H54 (cell line): ENCODE data around the gene PROSER3.
A peak's percentile ranks its signal among the peaks of the same experiment; 100 is the strongest.
"Not testable (repeated sequence)": the region's sequence is repeated elsewhere in the genome, so short reads cannot be mapped to it uniquely, and the experiment has no call there.

Experiments used
- DNase-seq: peaks from one replicate; pipeline ENCODE4 v3.0.0; 2011; ENCODE audit warnings: low spot score, mixed read lengths; ENCODE audit not compliant: insufficient read length
- FAIRE-seq: peaks from 3 replicates; lab custom pipeline; 2011; peaks lifted over from hg19 to GRCh38; lab: Jason Lieb, UNC
- POLR2A ChIP-seq: IDR thresholded peaks from 2 replicates; pipeline ENCODE4 v1.6.1; 2011; ENCODE audit warnings: low read depth, mild to moderate bottlenecking, low read length

PROSER3 gene

DNA sequence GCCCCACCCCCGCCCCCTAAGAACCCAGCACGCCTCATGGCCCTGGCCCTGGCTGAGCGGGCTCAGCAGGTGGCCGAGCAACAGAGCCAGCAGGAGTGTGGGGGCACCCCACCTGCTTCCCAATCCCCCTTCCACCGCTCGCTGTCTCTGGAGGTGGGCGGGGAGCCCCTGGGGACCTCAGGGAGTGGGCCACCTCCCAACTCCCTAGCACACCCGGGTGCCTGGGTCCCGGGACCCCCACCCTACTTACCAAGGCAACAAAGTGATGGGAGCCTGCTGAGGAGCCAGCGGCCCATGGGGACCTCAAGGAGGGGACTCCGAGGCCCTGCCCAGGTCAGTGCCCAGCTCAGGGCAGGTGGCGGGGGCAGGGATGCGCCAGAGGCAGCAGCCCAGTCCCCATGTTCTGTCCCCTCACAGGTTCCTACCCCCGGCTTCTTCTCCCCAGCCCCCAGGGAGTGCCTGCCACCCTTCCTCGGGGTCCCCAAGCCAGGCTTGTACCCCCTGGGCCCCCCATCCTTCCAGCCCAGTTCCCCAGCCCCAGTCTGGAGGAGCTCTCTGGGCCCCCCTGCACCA is 29.3 kb downstream of the PROSER3 start:
- TF ChIP-seq POLR2A, result no peak
- FAIRE-seq, result no peak
- DNase-seq, result no peak

DNA sequence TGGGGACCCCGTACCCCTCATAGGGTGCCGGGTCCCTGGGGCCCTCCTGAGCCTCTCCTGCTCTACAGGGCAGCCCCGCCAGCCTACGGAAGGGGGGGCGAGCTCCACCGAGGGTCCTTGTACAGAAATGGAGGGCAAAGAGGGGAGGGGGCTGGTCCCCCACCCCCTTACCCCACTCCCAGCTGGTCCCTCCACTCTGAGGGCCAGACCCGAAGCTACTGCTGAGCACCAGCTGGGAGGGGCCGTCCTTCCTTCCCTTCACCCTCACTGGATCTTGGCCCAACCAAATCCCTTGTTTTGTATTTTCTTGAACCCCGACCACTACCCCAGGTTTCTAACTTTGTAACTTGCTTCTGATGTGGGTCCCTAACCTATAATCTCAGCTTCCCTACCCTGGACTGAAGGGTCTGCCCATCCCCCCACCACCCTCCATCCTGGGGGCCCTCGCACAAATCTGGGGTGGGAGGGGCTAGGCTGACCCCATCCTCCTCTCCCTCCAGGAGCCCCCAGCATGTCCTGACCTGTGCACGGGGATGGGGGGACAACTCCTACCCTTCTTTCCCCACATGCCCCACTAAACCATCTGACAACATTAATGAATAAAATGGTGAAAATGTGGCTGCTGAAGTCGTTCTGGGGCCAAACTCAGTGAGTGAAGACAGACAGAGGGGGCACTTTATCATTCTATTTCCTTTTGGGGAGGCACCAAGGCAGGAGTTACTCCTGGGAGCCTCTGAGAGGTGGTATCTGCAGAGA is 30.4 kb downstream of the PROSER3 start:
- DNase-seq (no peak), FAIRE-seq (no peak)
- no peak for TF ChIP-seq POLR2A

DNA sequence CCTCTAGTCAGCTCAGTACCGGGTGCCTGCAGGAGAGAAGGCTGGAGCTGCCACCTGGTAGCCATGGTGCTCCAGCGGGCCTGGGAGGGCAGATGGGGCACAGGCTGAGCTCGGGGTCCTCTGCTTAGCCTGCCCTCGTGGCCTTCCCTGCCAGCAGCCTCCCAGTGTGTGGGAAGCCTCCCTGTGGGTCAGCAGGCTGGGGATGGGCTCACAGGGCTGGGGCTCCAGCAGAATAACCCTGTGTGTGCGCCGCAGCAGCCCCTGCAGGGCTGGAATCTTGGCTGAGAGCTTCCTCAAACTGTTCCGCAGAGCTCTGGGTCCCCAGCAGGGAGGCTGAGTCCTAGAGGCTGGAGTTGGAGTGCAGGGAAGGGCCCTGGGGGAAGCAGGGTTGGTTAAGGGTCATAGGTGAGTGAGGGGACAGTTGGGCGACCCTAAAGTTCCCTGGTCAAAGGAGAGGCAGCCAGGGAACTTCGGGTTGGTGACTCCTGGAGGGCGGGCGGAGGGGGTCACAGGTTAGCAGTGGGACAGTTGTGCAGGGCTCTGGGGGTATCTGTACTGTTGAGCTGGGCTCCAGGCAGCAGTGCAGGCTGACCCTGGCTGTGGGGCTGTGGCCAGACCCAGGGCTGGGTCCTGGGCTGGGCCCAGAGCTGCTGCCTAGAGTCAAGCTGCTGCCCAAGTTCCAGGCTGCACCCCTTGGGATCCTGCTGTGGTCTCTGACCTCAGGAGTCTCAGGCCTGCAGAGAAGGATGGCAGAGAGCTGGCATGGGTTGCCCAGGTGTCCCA is 31.4 kb downstream of the PROSER3 start:
- DNase-seq, result no peak
- no peak for TF ChIP-seq POLR2A
- FAIRE-seq, result no peak

DNA sequence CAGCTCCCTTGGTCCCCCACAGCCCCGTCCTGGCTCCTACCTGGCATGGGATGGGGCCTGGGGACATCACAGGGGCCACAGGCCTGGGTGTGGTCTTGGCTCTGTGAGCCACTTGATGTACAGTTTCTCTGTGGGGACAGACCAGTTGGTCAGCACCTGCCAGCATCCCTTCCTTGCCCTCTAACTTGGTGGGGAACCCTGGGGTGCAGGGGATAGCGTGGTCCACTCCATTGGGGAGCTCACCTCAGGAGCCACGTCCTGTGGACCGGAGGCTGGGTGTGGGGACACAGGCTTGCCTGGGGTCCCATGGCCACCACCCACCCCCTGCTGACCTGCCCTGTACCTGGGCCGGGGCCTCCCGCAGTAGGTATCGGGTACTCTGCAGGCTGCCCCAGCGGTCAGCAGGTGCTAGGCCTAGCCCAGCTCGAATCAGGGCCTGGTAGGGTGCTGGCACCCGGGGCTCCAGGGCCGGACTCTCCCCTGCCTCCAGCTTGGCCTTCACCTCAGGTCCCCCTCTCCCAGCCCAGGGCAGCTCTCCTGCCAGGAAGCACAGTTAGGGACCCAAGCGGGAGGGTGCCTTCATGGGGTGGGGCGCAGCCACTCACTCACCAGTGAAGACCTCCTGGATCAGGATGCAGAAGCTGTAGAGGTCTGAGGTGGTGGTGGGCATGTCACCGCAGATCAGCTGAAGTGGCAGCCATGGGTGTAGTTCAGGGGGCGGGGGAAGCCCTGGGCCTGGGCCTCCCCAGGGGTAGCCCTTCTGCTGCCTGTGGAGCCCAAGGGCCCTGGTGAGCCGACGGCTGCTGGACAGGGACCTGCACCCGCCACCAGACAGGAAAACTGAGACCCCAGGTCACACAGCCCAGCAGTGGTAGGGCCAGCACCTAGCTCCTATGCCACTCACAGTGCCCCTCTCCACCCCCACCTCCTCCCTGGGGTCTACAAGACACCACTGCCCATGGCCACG is 32.3 kb downstream of the PROSER3 start:
- TF ChIP-seq POLR2A, result no peak
- no peak for DNase-seq
- no peak for FAIRE-seq

DNA sequence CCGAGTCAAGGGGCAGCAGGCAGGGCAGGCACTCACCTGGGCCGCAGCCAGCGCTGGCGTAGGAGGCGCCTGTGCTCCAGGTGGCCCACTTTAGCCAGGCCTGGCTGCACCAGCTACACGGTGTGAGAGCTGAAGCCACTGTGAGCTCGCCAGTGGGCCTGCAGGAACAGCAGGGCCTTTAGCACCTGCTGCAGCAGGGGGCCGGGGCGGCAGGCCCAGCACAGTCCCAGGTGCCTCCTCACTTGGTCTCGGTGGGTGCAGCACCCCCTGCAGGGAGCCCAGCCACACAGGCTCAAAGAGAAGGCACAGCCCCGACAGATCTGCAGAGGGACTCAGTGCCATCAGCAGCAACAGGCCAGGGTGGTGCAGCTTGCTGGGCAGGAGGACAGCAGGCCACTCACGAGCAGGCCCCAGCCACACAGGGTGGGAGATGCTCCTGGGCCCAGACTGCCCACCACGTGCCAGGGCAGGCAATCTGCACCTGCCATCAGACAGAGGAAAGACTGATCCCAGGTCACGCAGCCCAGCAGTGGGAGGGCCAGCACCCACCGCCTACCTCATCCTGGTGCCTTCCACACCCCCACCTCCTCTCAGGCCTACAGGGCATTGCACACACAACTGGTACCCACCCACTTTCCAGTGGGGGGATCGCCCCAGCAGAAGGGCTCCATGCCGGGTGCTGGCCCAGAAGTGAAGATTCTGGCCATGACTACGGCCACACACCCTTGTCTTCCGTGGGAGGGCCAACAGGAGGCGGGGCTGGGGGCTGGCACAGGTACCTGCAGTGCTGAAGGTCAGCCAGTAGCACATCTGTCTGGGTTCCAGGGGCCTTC is 33.2 kb downstream of the PROSER3 start:
- DNase-seq (no peak), FAIRE-seq (no peak)
- no peak for TF ChIP-seq POLR2A

DNA sequence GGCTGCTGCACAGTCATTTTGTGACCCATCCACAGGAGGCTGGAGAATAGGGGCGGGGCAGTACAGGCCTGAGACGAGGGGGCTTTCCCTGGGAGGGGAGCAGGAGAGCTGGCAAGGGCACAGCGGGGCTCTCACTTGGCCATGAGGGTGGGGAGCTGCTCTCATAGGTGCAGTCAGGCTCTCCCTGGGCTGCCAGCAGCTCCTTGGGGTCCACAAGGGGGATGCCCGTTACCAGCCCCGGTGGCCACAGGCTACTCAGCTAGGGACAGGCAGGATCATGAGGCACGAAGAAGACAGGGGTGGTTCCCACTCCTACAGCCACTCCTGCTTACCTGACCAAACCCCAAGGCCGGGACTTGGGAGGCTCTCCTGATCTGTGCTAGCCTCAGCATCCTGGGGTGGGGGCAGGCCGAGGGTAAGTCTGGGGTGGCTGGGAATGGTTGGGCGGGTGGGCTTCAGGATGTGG is 33.9 kb downstream of the PROSER3 start:
- no peak for TF ChIP-seq POLR2A
- no peak for FAIRE-seq
- no peak for DNase-seq

DNA sequence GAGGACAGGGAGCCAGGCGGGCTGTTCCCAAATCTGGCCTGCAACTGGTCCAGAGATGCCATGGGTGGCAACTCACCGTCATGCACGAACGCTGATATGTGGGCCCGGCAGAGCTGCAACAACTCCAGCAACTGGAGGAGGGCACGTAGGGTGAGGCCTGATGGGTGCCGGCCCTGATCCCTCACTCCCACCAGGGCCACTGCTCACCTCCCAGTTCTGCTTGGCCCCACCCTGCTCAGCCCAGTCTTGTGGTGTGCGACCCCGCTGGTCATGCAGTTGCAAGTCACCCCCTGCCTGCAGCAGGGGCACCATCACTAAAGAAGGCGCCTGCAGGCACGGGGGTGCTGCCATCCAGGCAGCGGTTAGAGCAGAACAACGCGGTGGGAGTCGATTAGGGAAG is 34.3 kb downstream of the PROSER3 start:
- DNase-seq (no peak), FAIRE-seq (no peak)
- no peak for TF ChIP-seq POLR2A

DNA sequence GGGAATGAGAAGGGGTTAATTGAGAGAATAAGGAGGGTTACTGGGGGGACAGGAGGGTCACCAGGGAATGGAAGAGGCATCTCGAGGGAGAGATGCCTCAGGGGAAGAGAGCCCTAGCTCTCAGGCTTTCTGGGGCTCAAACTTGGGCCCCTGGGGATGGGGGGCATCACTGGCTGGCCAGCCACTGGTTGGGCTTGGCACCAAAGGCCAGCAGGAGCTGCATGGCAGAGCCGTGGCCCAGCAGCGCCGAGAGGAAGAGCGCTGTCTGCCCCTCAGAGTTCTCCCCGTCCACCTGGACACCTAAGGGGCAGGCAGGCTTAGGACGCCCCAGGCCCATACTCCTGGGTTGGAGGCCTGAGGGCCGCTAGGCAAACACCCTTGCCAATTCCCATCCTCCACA is 34.9 kb downstream of the PROSER3 start:
- DNase-seq (no peak), FAIRE-seq (no peak)
- no peak for TF ChIP-seq POLR2A

DNA sequence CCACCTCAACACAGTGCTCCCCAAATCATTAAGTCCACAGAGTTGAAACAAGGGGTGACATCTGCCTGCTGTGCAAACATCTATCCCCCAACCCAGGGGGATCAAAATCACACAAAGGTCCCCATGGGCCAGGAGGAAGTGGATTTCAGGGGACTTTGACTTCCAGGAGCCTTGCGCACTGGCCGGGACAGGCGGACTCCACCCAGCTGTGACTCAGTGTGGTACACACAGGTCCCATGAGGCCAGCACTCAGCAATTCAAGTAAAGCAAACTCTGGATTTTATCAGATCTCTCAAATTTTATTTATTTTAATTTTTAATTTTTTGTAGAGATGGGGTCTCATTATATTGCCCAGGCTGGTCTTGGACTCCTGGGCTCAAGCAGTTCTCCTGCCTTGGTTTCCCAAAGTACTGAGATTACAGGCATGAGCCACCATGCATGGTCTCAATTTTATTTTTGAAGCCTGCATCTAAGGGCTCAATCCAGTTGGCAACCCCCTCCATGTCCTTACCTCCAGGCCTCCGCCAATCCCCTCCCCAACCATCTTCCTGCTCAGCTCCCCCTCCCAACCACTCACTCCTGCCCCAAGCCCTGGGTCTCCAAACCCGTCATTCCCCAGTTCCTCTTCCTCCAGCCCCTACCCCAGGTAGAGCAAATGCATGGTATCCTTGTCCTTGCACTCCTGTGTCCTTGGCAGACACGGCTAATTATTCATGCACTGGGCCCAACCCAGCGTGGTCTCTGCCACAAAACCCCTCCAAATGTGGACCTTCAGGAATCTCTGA is 35.6 kb downstream of the PROSER3 start:
- DNase-seq, result peak; percentile 83
- no peak for FAIRE-seq
- TF ChIP-seq POLR2A, result no peak

DNA sequence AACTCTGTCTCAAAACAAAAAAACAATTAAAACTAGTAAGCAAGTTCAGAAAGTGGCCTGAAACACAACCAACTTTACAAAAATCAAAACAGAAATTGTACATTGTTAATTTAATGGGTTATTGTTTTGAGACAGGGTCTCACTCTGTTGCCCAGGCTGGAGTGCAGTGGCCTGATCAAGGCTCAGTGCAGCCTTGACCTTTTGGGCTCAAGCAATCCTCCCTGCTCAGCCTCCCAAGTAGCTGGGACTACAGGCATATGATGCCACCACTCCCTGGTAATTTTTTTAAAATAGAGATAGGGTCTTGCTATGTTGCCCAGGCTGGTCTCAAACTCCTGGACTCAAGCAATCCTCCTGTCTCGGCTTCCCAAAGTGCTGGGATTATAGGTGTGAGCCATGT is 37.6 kb downstream of the PROSER3 start:
- not testable (repeated sequence) for FAIRE-seq, DNase-seq

DNA sequence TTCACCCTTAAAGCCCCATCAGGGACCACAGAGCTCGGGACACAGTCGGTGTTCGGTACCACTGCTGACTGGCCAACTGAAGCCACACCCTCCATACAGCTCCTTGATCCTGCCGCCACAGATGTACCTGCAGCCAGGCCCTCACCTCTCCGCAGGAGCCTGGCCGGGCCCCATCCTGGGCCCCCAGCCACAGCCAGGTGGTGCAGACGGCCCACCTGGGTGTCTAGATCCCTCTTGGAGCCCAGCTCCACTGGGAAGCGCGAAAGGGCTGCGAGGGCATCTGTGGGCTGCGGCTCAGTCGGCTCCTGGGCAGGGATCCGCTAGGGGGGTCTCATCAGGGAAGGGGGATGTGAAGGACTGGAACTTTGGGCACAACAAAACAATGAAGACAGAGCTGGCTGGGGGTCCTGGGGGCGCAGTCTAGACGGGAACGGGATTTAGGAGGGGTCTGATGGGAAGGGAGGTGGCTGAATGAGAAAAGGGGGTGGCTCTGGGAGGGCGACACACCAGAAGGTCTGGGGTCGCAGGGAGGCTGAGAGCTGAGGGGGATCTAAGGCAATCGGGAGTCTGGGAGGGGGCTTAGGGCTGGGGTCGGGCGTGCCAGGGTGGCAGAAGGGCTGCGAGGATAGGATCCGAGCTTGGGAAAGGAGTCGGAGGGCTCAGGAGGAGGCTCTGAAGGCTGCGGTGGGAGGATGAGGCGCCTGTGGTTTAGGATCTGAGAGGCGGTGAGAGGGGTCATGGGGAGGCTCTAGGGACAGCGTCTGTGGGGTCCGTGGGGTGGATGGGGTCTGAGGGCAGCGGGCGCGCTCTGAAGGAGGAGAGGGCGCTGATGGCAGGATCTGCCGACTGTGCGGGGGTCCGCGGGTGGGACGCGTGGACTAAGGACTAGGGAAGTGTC is 38.9 kb downstream of the PROSER3 start:
- FAIRE-seq, result no peak
- no peak for DNase-seq
- no peak for TF ChIP-seq POLR2A

DNA sequence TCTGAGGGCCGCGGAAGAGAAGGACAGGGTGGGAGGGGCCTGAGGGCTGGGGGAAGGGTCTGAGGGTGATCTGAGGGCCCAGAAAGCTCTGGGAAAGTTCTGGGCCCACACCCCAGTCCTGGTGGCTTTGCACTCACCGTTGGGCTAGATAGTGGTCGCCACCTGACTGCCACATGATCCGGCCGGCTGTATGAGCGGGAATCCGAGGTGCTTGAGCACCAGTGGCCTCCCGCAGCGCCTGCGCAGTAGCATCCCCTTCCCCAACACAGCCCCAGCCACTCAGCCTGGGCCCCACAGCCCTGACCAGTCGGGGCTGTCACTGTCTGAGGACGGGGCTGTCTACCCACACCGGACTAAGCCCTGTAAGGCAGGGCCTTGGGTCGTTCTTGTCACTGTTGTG is 39.7 kb downstream of the PROSER3 start:
- no peak for FAIRE-seq
- DNase-seq, result no peak
- no peak for TF ChIP-seq POLR2A
